HG02973 (cell line): ENCODE results near the gene ABL2.

Experiments
- ATAC-seq: cut with Tn5 transposase; IDR thresholded peaks from one replicate; pipeline ENCODE4 v1.9.1; 2021; ENCODE audit warnings: moderate library complexity; ENCODE audit not compliant: unreplicated experiment

Gene ABL2

GRCh38 chr1:179058487-179059483 is 170.7 kb downstream of the ABL2 start:
- no peak for ATAC-seq

GRCh38 chr1:179055937-179056336 is 173.5 kb downstream of the ABL2 start:
- no peak for ATAC-seq

GRCh38 chr1:179053486-179053885 is 176.0 kb downstream of the ABL2 start:
- no peak for ATAC-seq

GRCh38 chr1:179052776-179053175 is 176.7 kb downstream of the ABL2 start:
- no peak for ATAC-seq
